ENCODE measurements around the gene TCEA3. TPM values are rescaled to one million over a fixed set of nuclear protein-coding genes. Genes with fewer than 3 reads are reported as not detected.
A peak's percentile ranks its signal among the peaks of the same experiment; 100 is the strongest.

Gene TCEA3
- total and polyA plus RNA-seq, 2 of the 4 experiments (the other 2 are of a cell fraction), result 3.0 to 6.3 TPM

- H2BK5ac ChIP-seq (ENCODE audit: low read depth, low read length, poor library complexity, severe bottlenecking), result no peak overlapping the region
- intact Hi-C loops (cut with micrococcal nuclease), result no loop called here
- no peak overlapping the region for H2BK120ac ChIP-seq (ENCODE audit: low read depth, low read length)
- peak overlapping the region; percentile 60 for H2AK9ac ChIP-seq (replicated peaks; ENCODE audit: low read depth, low read length, poor library complexity)
- H3K9ac ChIP-seq (ENCODE audit: low read depth, low read length), result no peak overlapping the region
- H3K36me3 ChIP-seq (ENCODE audit: control insufficient read depth, insufficient read depth, low read length), result no peaks in the 10 kb centered on the region
- no TSS peak for BruUV-seq (replicated peaks)
- dilution Hi-C loops (cut with HindIII; ENCODE audit: low sequenced_read_pairs, unreplicated experiment), result no loop called here
- H3K9me1 ChIP-seq (ENCODE audit: insufficient read depth, low read length), result peaks cover 20% of the 10 kb centered on the region
- no peak overlapping the region; the same call in 1 of the 2 replicates for H3K4ac ChIP-seq (ENCODE audit: low read depth, low read length)
- no peak overlapping the region for H3K4me2 ChIP-seq (ENCODE audit: low read depth, low read length)
- no peak overlapping the region for H2BK15ac ChIP-seq (ENCODE audit: low read depth, low read length)
- H4K5ac ChIP-seq (ENCODE audit: low read depth, low read length), result no peak overlapping the region
- peaks cover 0 to 11% of the 10 kb centered on the region in 2 experiments; a peak in 2 of 4 replicates for H3K79me1 ChIP-seq (ENCODE audit: low read depth in 1 of 2, low read length in 2 of 2)
- no peaks in the 10 kb centered on the region; the same call in 1 of the 2 replicates for H4K20me1 ChIP-seq (ENCODE audit: insufficient read depth, low read length)
- in situ Hi-C loops (cut with MboI; ENCODE audit: low sequenced_read_pairs), result no loop called here
- no peak overlapping the region for H3K14ac ChIP-seq (replicated peaks; ENCODE audit: low read depth, low read length)
- no peak overlapping the region for H4K91ac ChIP-seq (ENCODE audit: insufficient read depth, low read depth, low read length)
- no peak overlapping the region for H4K8ac ChIP-seq (ENCODE audit: low read depth in 2 of 2, low read length in 2 of 2)
- no peak overlapping the region for H2BK20ac ChIP-seq (ENCODE audit: low read depth, low read length)
- no peak overlapping the region for H3K23ac ChIP-seq (ENCODE audit: low read depth, low read length)
- no peak overlapping the region for H3K4me3 ChIP-seq (ENCODE audit: insufficient read depth, low read depth, low read length)
- no peak overlapping the region for H3K27ac ChIP-seq (ENCODE audit: insufficient read depth, low read length)
- 0 out of 2 replicates have a peak overlapping the region, but pooled peaks have one; percentile 12 for H2AK5ac ChIP-seq (ENCODE audit: low read depth, low read length)
- no peak for DNase-seq
- H3K27me3 ChIP-seq (ENCODE audit: control insufficient read depth, insufficient read depth, low read length), result no peaks in the 10 kb centered on the region
- ChIA-PET CTCF (no interaction called here), POLR2A (ENCODE audit: unreplicated experiment) (no interaction called here)
- no peak overlapping the region for H2AFZ ChIP-seq (replicated peaks; ENCODE audit: low read length, poor library complexity)
- H3K56ac ChIP-seq (ENCODE audit: extremely low read depth, insufficient read depth, low read length), result no peak overlapping the region
- WGBS, 2 experiments (ENCODE audit: extremely low coverage in 2 of 2, insufficient read length in 1 of 2), result 60% methylated on average over 1 of the region's 6 CpGs; no CpG with 5 or more reads in 1 of the 2 experiments
- no peak for ATAC-seq (ENCODE audit: low read depth)
- TF ChIP-seq RFX5 (IDR thresholded peaks at IDR 0.05; ENCODE audit: low read depth, low read length), result no peak
- H3K18ac ChIP-seq (ENCODE audit: low read depth, low read length), result no peak overlapping the region
- no peaks in the 10 kb centered on the region for H3K9me3 ChIP-seq (ENCODE audit: control insufficient read depth, insufficient read depth, low read length)
- H3K4me1 ChIP-seq (ENCODE audit: control insufficient read depth, insufficient read depth, low read length), result peaks cover 14% of the 10 kb centered on the region
Measured at GRCh38 chr1:23419180-23419579, 5.4 kb downstream of the TCEA3 start.

Data from IMR-90 (cell line).